ENCODE results near the gene HSF2.
"Not testable (repeated sequence)": the region's sequence is repeated elsewhere in the genome, so short reads cannot be mapped to it uniquely, and the experiment has no call there.

Gene HSF2

DNA sequence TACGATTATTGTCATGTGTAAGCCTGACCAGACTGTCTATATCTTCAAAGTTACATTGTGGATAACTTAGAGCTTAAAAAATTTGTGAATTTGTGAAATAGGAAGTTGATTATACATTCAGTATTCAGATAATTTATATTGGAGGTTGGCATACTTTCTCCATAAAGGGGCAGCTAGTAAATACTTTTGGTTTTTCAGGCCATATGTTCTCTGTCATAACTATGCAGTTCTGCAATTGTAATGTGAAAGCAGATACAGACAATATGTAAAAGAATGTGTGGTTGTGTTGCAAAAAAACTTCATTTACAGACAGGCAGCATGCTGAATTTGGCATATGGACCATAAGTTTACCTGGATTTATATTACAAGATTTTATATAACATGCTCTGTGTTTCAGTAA lies 29.3 kb downstream of the HSF2 start:
- H3K4me1 ChIP-seq (ENCODE audit: control insufficient read depth, insufficient read depth, low read length), result no peaks in the 10 kb centered on the region
- no peaks in the 10 kb centered on the region for H3K27me3 ChIP-seq (ENCODE audit: control insufficient read depth, insufficient read depth, low read length)
- no peaks in the 10 kb centered on the region for H3K36me3 ChIP-seq (ENCODE audit: control insufficient read depth, insufficient read depth, low read length)
- no peak overlapping the region for H3K4me3 ChIP-seq (ENCODE audit: low read length)
- no peak overlapping the region for H3K9ac ChIP-seq (ENCODE audit: low read length)
- H3K9me3 ChIP-seq (ENCODE audit: control insufficient read depth, low read length), result no peaks in the 10 kb centered on the region

- Histone ChIP-seq H3K4me3 (ENCODE audit: low read length) (no peak overlapping the region), H3K9ac (ENCODE audit: low read length) (no peak overlapping the region), H3K36me3 (ENCODE audit: control insufficient read depth, insufficient read depth, low read length) (no peaks in the 10 kb centered on the region), H3K9me3 (ENCODE audit: control insufficient read depth, low read length) (no peaks in the 10 kb centered on the region), H3K4me1 (ENCODE audit: control insufficient read depth, insufficient read depth, low read length) (no peaks in the 10 kb centered on the region), H3K27me3 (ENCODE audit: control insufficient read depth, insufficient read depth, low read length) (no peaks in the 10 kb centered on the region)
These were observed 29.9 kb downstream of the HSF2 start for GRCh38 chr6:122429323-122429722.

- Histone ChIP-seq H3K4me1 (ENCODE audit: control insufficient read depth, insufficient read depth, low read length) (no peaks in the 10 kb centered on the region), H3K9ac (ENCODE audit: low read length) (no peak overlapping the region), H3K27me3 (ENCODE audit: control insufficient read depth, insufficient read depth, low read length) (no peaks in the 10 kb centered on the region), H3K36me3 (ENCODE audit: control insufficient read depth, insufficient read depth, low read length) (no peaks in the 10 kb centered on the region), H3K9me3 (ENCODE audit: control insufficient read depth, low read length) (no peaks in the 10 kb centered on the region), H3K4me3 (ENCODE audit: low read length) (no peak overlapping the region)
These were observed 32.3 kb downstream of the HSF2 start for GRCh38 chr6:122431780-122432179.

GRCh38 chr6:122432816-122433215 lies 33.4 kb downstream of the HSF2 start:
- no peaks in the 10 kb centered on the region for H3K4me1 ChIP-seq (ENCODE audit: control insufficient read depth, insufficient read depth, low read length)
- H3K27me3 ChIP-seq (ENCODE audit: control insufficient read depth, insufficient read depth, low read length), result no peaks in the 10 kb centered on the region
- no peaks in the 10 kb centered on the region for H3K9me3 ChIP-seq (ENCODE audit: control insufficient read depth, low read length)
- H3K9ac ChIP-seq (ENCODE audit: low read length), result no peak overlapping the region
- H3K36me3 ChIP-seq (ENCODE audit: control insufficient read depth, insufficient read depth, low read length), result no peaks in the 10 kb centered on the region
- no peak overlapping the region for H3K4me3 ChIP-seq (ENCODE audit: low read length)

- Histone ChIP-seq H3K4me3 (ENCODE audit: low read length) (no peak overlapping the region), H3K9ac (ENCODE audit: low read length) (no peak overlapping the region), H3K27me3 (ENCODE audit: control insufficient read depth, insufficient read depth, low read length) (no peaks in the 10 kb centered on the region), H3K36me3 (ENCODE audit: control insufficient read depth, insufficient read depth, low read length) (peaks cover 12% of the 10 kb centered on the region), H3K4me1 (ENCODE audit: control insufficient read depth, insufficient read depth, low read length) (no peaks in the 10 kb centered on the region), H3K9me3 (ENCODE audit: control insufficient read depth, low read length) (no peaks in the 10 kb centered on the region)
These were observed 39.5 kb downstream of the HSF2 start for GRCh38 chr6:122438975-122439374.

GRCh38 chr6:122445274-122445673 lies 45.8 kb downstream of the HSF2 start:
- Histone ChIP-seq H3K4me3 (ENCODE audit: low read length) (no peak overlapping the region), H3K36me3 (ENCODE audit: control insufficient read depth, insufficient read depth, low read length) (no peaks in the 10 kb centered on the region), H3K9me3 (ENCODE audit: control insufficient read depth, low read length) (no peaks in the 10 kb centered on the region), H3K4me1 (ENCODE audit: control insufficient read depth, insufficient read depth, low read length) (peaks cover 3% of the 10 kb centered on the region), H3K27me3 (ENCODE audit: control insufficient read depth, insufficient read depth, low read length) (no peaks in the 10 kb centered on the region), H3K9ac (ENCODE audit: low read length) (no peak overlapping the region)

GRCh38 chr6:122449069-122449468 lies 49.6 kb downstream of the HSF2 start:
- H3K9ac ChIP-seq (ENCODE audit: low read length), result no peak overlapping the region
- H3K36me3 ChIP-seq (ENCODE audit: control insufficient read depth, insufficient read depth, low read length), result no peaks in the 10 kb centered on the region
- no peaks in the 10 kb centered on the region for H3K27me3 ChIP-seq (ENCODE audit: control insufficient read depth, insufficient read depth, low read length)
- no peak overlapping the region for H3K4me3 ChIP-seq (ENCODE audit: low read length)
- H3K4me1 ChIP-seq (ENCODE audit: control insufficient read depth, insufficient read depth, low read length), result peaks cover 3% of the 10 kb centered on the region
- no peaks in the 10 kb centered on the region for H3K9me3 ChIP-seq (ENCODE audit: control insufficient read depth, low read length)

- Histone ChIP-seq H3K27me3 (ENCODE audit: control insufficient read depth, insufficient read depth, low read length) (no peaks in the 10 kb centered on the region), H3K9me3 (ENCODE audit: control insufficient read depth, low read length) (no peaks in the 10 kb centered on the region), H3K4me1 (ENCODE audit: control insufficient read depth, insufficient read depth, low read length) (peaks cover 11% of the 10 kb centered on the region), H3K9ac (ENCODE audit: low read length) (no peak overlapping the region), H3K4me3 (ENCODE audit: low read length) (no peak overlapping the region), H3K36me3 (ENCODE audit: control insufficient read depth, insufficient read depth, low read length) (peaks cover 5% of the 10 kb centered on the region)
These were observed 53.1 kb downstream of the HSF2 start for GRCh38 chr6:122452509-122452908.

DNA sequence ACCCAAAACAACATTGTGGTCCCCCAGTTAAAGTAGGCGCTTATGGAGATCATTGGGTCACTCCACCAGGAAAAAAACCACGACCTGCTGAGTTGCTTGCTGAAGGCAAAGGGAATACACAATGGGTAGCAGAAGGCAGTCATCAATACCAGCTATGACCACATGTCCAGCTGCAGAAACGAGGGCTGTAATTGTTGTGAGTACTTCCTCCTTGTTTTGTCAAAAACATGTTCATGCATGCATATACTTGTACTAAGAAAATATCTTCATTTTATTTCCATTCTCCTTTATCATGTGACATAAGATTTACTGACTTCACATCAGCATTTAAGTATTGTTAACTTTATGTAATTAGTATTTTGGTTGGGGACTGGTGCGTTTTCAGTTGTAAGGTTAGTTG lies 55.2 kb downstream of the HSF2 start:
- H3K4me3 ChIP-seq (ENCODE audit: low read length), result no peak overlapping the region
- no peaks in the 10 kb centered on the region for H3K9me3 ChIP-seq (ENCODE audit: control insufficient read depth, low read length)
- H3K4me1 ChIP-seq (ENCODE audit: control insufficient read depth, insufficient read depth, low read length), result peaks cover 16% of the 10 kb centered on the region
- H3K27me3 ChIP-seq (ENCODE audit: control insufficient read depth, insufficient read depth, low read length), result no peaks in the 10 kb centered on the region
- H3K9ac ChIP-seq (ENCODE audit: low read length), result no peak overlapping the region
- peaks cover 6% of the 10 kb centered on the region for H3K36me3 ChIP-seq (ENCODE audit: control insufficient read depth, insufficient read depth, low read length)

DNA sequence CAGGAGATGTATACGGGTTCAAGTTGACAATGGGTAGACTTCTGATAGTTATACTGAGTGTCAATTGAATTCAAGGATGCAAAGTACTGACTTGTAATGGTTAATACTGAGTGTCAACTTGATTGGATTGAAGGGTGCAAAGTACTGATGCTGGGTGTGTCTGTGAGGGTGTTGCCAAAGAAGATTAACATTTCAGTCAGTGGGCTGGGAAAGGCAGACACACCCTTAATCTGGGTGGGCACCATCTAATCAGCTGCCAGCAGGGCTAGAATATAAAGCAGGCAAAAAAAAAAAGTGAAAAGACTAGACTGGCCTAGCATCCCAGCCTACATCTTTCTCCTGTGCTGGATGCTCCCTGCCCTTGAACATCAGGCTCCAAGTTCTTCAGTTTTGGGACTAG lies 55.7 kb downstream of the HSF2 start:
- H3K27me3 ChIP-seq (ENCODE audit: control insufficient read depth, insufficient read depth, low read length); H3K4me3 ChIP-seq (ENCODE audit: low read length); H3K36me3 ChIP-seq (ENCODE audit: control insufficient read depth, insufficient read depth, low read length); H3K9me3 ChIP-seq (ENCODE audit: control insufficient read depth, low read length); H3K9ac ChIP-seq (ENCODE audit: low read length): not testable (repeated sequence)
- H3K4me1 ChIP-seq (ENCODE audit: control insufficient read depth, insufficient read depth, low read length), result peaks cover 20% of the 10 kb centered on the region

- Histone ChIP-seq H3K36me3 (ENCODE audit: control insufficient read depth, insufficient read depth, low read length) (peaks cover 6% of the 10 kb centered on the region), H3K4me1 (ENCODE audit: control insufficient read depth, insufficient read depth, low read length) (peaks cover 28% of the 10 kb centered on the region), H3K4me3 (ENCODE audit: low read length) (no peak overlapping the region), H3K27me3 (ENCODE audit: control insufficient read depth, insufficient read depth, low read length) (no peaks in the 10 kb centered on the region), H3K9me3 (ENCODE audit: control insufficient read depth, low read length) (no peaks in the 10 kb centered on the region), H3K9ac (ENCODE audit: low read length) (no peak overlapping the region)
These were observed 58.6 kb downstream of the HSF2 start for GRCh38 chr6:122458087-122458486.

DNA sequence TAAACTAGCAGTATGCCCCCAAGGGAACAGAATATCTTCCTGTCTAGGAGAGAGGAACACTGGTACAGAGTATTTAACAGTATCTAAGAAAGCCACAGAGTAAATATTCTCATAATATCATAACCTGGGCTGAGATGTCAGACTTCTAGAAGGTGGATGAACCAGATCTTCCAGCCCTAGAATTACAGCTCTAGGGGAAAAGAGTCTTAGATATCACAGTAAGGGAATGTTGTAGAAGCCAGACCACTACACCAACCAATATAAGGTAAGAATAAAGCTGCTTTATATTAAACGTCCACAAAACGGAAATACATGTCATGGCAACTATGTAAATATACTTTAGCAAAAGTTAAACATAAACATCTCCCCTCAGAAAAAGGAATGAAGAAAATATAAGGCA lies 59.8 kb downstream of the HSF2 start:
- Histone ChIP-seq H3K9me3 (ENCODE audit: control insufficient read depth, low read length) (no peaks in the 10 kb centered on the region), H3K9ac (ENCODE audit: low read length) (no peak overlapping the region), H3K27me3 (ENCODE audit: control insufficient read depth, insufficient read depth, low read length) (no peaks in the 10 kb centered on the region), H3K36me3 (ENCODE audit: control insufficient read depth, insufficient read depth, low read length) (peaks cover 6% of the 10 kb centered on the region), H3K4me3 (ENCODE audit: low read length) (no peak overlapping the region), H3K4me1 (ENCODE audit: control insufficient read depth, insufficient read depth, low read length) (peaks cover 28% of the 10 kb centered on the region)

- H3K9me3 ChIP-seq (ENCODE audit: control insufficient read depth, low read length); H3K9ac ChIP-seq (ENCODE audit: low read length); H3K4me3 ChIP-seq (ENCODE audit: low read length); H3K36me3 ChIP-seq (ENCODE audit: control insufficient read depth, insufficient read depth, low read length); H3K27me3 ChIP-seq (ENCODE audit: control insufficient read depth, insufficient read depth, low read length): not testable (repeated sequence)
- H3K4me1 ChIP-seq (ENCODE audit: control insufficient read depth, insufficient read depth, low read length), result peaks cover 26% of the 10 kb centered on the region
These were observed 60.5 kb downstream of the HSF2 start for GRCh38 chr6:122459865-122460416.
